Hippocampal formation (tissue), 2 donors: Measurements from ENCODE around the gene ARHGAP1.
A peak's percentile ranks its signal among the peaks of the same experiment; 100 is the strongest.

Experiments
- DNase-seq, 2 donors: peaks; one replicate each; lab custom pipeline; 2025; lab: John Stamatoyannopoulos, UW

ARHGAP1 gene

DNA sequence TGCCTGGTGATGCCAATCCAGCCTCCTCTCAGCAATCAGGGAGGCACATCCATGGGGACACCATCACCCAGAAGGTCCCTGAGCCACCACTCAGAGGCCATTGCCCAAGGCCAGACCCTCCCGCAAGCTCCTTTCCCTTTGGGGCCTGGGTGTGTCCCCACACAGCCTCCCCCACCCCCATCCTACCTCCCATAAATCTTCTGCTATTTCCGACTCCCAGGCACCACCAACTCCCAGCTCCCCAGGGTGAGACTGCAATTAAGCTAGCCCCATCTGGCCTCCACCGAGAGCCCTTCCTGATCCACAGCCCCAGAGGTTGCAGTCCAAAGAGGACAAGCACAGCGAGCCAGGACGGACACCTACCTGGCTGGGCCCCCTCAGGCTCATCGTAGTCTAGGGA is 6.3 kb downstream of the ARHGAP1 start:
- DNase-seq: no peak

DNA sequence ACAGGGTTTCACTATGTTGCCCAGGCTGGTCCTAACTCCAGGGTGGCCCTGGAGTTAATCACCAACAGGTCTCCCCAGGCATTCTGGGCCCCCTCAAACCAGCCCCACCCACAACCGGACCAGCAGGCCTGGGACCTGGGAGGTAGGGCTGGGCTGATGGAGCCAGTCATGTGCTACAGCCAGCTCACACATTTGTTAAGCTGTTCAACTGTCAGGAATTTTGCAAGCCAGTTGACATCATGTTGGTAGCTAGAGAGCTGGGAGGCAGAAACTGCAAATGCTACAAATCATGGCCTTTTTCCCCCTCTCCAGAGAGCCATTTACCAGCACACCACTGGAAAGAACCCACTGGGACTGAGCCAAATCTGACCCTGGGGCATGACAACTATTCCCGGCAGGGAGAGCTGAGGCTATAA is 6.8 kb downstream of the ARHGAP1 start:
- DNase-seq: no peak

DNA sequence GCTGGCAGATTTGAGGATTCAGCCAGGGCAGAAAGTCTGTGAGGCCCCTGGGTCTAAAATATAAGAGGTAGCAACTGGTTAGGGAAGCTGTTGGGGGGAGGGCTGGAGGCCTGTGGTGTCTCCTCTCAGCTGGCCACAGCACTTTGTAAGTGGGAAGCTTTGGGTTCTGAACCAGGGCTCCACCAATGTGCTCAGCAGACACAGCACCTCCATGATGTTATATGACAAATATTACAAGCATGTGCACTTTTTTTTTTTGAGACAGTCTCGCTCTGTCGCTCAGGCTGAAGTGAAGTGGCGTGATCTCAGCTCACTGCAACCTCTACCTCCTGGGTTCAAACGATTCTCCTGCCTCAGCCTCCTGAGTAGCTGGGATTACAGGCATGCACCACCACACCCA is 8.0 kb downstream of the ARHGAP1 start:
- DNase-seq: no peak

DNA sequence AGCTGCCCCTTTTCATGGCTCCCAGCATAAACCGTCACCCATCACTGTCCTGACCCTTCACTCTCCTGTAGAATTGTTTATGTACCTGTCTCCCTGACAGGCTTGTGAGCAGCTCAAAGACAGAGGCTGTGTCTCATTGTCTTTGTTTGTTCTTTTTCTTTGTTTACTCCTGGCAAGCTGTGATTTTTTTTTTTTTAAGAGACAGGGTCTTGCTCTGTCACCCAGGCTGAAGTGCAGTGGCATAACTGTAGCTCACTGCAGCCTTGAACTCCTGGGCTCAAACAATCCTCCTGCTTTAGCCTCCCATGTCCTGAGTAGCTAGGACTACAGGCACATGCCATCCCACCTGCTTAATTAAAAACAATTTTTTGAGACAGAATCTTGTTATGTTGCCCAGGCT is 9.7 kb downstream of the ARHGAP1 start:
- DNase-seq: no peak

DNA sequence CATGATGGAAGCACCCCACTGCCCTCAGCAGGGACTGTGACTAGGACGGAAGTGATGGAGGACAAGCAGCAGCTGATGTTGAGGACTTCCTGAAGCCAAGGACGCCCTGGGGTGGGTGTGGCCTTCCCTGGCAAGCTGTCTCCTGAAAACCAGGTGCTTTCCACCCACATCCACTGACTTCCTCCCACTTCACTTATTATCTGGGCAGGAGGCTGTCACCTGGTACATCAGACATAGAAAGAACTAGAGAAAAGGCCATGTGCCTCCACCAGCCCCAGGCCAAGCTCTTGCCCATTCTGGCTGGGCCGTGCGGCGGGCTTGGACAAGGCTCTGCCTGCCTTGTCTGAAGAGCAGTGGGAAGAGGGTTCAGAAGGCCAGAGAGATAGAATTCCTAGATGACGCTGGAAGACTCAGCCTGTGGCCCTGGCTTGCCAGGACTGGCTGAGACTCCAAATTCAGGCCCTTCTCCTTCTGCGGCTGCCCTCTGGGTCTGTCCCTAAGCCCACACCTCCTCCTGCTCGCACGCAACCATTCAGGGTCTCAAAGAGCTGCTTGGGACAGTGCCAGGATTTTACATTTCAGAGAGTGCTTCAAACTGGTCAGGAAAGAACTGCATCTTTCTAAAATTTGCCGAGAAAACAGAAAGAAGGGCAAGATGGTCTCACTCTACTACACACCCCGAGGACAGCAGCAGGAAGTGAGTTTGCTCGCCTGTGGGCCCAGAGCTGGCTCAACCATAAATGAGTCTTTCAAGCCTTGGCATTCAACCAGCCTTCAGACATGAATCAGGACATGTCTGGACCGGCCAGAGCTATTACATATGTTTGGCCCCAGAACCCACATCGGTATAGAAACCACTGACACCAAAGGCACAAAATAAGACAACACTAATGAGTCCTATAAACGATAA is 13.3 kb downstream of the ARHGAP1 start:
- DNase-seq: peak in 1 of 2 donors; percentile 30

DNA sequence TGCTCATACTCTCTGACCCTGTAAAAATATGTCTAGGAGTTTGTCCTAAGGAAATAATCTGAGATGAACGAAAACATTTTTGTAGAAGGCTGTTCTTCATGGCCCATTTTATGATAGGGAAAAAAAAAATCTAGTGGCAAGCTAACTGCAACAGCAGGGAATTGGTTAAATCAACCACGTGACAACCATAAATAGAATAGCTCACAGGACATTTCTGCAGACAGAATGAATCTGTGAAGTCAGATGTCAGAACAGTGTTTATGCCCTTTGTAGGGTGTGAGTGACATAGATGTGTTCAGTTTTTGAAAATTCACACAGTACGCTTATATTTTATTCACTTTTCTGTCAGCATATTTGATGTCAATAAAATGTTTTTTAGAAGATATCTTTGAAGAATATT is 16.1 kb downstream of the ARHGAP1 start:
- DNase-seq: peak in 1 of 2 donors; percentile 55

DNA sequence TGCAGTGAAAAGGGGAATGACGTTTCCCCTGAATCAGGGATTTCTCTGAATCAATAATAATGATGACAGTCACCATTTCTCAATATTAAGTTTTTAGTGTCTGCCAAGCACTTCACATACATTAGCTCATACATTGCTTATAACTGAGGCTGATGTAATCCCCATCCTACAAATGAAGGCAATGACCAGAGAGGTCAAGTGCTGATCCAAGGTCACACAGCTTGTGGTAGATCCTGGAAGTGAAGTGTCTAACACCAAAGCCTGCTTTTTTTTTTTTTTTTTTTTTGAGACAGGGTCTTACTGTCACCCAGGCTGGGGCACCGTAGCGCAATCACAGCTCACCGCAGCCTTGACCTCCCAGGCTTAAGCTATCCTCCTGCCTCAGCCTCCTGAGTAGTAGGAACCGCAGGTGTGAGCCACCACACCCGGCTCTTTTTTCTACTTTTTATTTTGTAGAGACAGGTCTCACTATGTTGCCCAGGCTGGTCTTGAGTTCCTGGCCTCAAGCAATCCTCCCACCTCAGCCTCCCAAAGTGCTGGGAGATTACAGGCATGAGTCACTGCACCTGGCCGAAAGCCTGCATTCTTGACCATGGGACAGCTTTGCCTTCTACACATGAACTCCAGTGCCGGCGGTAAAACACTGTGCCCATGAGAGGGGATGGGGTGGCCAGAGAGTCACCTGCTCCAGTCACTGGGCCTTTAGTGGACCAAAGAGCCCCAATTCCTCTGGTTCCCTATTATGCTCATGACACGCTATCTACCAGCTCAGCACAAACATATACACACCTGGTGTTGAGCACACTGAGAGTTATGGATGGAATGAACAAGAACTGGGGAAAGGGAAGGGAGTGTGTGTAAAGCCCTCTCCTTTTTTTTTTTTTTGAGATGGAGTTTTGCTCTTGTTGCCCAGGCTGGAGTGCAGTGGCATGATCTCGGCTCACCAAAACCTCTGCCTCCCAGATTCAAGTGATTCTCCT is 17.4 kb downstream of the ARHGAP1 start:
- DNase-seq: no peak

DNA sequence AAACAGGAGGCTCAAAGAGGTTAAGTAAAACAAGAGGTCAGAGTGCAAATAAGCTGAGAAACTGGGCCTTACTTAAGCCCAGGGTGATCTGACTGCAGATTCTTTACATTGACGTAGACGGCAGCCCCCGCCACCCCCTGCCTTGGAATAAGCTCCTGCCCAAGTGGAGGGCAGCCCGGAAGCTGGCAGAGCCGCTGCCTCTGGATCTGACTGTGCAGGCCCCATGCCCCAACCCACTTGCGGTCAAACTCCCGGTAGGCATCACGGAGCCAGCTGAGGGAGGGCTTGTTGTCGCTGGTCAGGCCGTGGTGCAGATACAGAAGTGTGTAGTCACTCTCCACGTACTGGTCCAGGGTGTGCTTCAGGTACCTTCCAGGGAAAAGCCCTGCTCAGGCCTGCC is 18.6 kb downstream of the ARHGAP1 start:
- no peak for DNase-seq

DNA sequence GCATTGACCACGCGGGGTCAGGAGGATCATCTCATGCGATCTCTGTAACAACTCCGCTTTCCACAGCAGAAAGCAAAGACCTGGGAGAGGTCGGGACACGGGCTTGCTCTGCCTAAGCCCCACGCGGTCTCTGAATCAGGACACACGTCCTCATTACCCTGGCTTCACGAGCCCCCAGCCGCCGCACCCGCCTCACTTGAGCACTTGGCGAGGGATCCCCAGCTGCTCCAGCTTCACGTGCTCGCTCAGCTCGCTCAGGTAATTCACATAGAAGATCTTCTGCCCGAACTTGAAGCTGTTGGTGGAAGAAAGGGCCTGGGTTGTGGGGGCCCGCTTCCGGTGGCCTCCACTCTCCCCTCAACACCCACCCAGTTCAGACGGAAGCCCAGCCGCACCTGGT is 19.6 kb downstream of the ARHGAP1 start:
- DNase-seq: no peak

DNA sequence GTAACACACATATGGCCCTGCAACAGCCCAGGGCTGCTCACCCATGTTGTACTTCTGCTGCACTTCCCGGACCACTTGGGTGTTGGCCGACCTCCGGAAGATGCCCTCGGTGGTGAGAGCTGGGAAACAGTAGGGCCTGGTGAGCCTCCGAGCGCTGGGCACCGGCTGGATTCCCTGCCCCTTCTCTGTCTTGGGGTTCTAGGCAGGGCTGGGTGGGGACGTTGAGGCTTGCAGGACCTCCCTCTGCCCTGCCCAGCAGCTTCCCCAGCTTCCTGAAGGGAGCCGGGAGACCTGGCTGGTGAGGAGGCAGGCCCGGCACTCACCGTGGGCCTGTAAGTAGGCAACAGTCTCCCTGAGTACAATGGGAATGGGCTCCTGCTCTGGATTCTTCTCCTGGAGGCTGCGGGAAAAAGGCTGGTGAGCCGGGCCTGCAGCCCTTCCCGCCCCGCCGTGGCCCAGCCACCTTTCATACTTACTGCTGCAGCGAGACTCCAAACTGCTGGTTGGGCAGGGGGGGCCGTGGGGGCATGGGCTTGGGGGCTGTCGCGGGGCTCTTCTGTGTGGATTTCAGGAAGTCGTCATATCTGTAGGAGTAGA is 20.2 kb downstream of the ARHGAP1 start:
- no peak for DNase-seq

DNA sequence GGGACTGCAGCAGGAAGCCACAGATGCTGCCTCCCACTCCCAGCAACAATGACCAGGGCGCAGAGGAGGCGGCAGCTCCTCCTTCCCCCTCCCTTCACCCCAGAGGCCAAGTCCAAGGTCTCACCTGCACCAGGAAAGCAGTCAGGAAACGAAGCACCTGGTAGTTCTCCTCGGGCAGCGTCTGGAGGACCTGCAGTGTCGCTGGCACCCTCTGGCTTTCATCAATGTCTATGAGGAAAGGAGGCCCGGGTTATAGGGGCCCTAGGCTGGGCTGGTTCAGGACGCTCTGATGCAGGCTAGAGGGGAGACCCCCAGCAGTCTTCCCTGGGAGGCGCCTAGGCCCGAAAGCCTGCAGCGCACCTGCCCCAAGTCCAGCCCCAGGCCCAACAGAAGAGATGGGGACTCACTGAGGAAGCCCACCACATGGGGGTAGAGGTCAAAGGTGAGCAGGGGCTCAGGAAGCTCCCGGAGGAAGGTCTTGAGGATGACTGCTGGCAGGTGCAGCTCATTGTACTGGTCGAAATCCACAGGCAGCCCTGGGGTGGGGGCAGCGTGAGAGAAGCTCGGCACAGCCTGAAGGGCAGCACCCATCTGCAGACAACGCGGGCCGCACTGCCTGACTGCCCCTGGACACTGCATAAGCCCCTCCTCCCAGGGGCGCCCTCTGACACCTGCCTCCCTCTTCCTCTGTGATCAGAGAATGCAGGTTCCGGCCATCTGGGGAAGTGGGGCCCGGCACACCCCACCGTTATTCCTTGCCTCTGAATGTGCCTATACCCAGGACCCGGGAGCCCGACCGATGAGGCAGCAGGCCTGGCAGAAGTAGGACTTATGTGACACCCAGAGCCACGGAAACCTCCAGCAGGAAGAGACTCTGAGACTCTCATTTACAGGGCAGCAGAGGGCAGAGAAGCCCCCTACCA is 20.9 kb downstream of the ARHGAP1 start:
- no peak for DNase-seq

DNA sequence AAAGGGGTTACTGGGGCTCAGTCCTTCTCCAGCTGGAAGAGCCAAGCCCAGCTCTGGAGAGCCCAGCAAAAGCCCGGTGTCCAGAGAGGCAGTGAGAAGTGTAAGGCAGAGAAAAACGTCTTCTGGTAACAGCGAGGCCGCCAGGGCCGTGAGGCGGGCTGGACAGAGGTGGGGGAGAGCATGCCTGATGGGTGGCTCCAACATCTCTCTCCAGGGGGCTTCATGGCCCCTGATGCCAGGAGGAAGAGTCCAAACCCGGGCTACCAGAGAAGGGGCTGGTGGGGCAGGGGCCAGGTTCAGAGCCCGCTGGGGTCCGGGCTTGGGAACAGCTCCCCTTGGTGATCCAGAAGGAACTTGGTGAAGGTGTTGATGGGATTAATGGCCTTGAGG is 21.7 kb downstream of the ARHGAP1 start:
- DNase-seq: no peak

DNA sequence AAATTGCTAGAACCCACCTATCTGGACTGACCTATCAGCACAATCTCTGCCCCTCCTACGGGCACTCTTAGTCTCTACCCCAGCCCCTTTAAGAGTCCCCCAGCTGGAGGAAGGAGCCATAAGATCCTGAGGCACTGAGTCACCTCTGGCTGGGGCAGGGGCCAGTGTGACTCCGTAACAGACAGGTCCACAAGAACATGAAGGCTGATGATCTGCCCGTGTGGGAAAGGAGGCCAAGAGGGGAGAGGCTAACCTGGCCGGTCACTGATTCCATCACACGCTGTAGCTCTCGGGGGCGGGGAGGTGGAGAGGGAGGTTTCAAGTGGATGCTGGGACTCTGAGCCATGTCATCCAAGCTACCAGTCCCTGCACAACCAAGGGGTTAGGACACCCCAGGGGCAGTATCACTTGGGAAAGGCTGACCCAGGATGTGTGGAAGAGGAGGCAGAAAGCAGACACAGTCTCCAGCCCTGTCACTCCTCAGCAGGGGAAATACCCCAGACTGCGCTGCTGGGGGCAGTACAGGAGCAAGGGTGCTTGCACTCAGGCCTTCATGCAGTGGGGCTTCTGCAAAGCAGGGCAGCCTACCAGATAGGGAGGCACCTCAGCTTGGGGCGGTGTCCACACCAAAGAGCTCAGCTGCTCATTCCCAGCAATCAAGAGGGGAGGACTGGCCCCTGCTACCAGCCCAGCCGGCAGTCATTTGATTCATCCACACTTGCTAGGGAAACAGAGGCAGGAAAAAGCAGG is 22.3 kb downstream of the ARHGAP1 start:
- no peak for DNase-seq

DNA sequence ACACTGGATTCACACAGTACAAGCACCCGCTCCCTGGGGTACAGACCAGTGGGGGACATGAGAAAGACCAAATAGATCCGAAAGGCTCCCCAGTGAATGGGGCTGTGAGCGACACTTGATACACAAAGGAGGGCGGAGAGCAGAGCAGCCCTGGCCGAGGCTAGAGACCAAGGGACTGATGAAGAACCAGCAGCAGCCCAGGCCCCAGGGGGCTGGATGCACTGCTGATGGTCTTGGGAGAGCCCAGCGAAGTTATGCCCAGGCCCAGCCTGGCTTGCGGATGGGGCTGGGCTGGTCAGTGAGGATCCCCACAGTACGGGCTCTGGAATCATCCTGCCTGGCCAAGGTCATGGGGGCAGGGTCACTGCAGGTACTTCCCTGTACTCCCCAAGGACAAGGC is 23.2 kb downstream of the ARHGAP1 start:
- DNase-seq: no peak

DNA sequence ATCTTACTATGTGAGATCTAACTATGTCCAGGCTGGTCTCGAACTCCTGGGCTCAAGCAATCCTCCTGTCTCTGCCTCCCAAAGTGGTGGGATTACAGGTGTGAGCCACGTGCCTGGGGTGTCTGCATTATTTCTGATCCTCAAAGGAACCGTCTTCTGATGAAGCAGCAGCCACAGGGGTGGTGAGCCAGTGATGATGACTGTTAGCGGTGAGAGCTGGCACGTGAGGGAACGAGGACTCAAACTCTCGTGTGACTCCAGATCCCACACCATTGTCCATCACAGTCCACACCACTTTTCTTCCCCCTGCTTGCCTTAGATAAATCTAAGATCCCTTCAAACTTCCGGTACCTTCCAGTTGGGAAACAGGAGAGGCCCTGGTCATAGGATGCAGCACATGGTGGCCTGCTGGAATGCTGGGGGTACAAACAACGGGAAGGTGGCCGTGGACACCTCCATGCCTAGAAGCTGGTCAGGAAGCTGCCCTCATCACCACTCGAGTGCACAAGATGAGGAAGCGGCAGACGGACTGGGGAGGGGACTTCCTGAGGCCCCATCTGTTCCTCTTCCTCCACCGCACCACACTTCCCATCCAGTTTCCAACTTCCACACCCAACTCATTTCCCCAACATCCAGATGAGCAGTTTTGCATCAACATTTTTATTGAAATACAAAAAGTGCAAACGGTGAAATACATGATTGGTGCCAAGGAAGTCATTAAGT is 23.8 kb downstream of the ARHGAP1 start:
- no peak for DNase-seq

DNA sequence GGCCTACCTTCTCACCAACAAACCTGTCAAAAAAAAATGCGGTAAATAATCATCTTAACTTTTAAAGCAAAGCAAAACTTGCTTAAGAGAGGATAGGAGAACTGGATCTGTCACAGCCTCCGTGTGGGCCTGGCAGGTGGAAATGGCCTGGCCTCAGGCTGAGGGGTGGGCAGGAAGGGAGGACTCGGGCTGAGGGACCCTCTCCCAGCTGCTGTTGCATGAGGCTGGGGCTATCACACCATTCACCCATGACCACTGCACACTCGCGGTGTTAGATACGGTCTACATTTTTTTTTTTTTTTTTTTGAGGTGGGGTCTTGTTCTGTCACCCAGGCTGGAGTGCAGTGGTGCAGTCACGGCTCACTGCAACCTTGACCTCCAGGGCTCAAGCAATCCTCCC is 24.5 kb downstream of the ARHGAP1 start:
- DNase-seq: no peak

DNA sequence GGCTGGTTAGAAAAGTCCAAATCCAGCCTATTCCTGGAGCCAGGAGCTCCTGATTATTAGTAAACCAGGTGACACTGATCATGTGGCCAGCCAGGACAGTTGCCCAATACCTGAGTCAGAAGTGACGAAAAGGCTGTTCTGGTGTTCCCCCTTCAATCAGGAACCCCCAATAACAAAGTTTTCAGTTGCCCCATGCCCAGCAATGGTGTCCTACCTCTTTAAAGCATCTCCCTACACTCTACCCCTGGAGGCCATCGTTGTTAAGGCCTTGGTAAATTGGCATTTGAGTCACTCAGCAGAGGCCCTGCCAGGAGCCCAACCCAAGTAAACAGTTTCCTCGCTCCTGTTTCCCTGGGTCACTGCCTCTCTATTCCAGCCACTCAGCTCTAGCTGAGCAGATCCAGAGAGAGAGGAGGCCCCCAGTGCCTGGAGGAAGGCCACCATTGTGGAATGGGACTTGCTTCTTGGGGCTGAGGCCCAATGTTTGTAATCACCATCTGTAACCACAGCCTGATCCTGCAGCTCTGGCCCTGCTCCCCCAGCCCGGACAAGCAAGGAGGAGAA is 25.0 kb downstream of the ARHGAP1 start:
- peak in 1 of 2 donors; percentile 28 for DNase-seq

DNA sequence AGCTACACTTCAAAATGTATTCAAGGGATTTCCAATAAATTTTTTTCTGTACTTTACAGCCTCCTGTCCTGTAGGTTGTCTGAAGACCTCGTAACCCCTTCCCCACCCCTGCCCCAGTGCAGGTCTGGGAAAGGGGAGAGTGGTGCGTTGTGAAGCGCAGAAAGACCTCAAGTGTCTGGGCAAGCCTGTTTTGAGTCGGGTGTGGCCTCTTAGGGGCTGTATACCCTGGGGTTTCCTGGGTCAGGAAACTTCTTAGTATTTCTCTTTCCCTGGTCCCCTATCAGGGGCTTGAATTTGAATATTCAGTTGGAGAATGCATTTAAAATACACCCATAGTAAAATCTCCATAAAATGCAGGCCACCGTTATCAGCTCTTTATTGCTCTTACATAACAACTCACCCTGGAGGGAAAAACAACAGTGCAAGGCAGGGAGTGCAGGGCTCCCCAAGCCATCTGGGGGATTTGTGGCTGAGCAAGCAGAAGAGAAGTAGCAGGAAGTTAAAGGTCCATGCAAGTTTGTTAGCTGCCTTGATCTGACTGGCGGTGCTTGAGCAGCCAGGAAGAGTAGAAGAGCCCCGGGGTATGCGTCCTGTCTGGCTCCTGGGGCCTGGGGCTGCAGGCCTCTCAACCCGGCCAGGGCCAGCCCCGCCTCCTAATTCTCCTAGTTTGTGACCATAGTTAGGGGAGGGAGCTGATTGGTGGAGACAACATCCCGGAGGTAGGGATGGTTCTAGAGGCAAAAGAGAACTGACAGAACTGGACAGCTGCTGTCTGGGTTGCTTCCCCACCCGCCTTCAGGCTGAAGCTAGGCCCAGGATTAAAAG is 25.7 kb downstream of the ARHGAP1 start:
- DNase-seq: no peak
